Heart left ventricle (tissue), 16 donors: ENCODE data around the gene ITIH5. TPM values are rescaled to one million over a fixed set of nuclear protein-coding genes. Genes with fewer than 3 reads are reported as not detected.

Experiments
- ATAC-seq, 4 donors: fragments of 200-7000 bp; cut with Tn5 transposase; one replicate each; pipeline ENCODE4 v1.9.1; 2020 to 2022; ENCODE audit warnings: moderate library complexity in 4 of 4, mild to moderate bottlenecking in 3 of 4, moderate number of reproducible peaks in 1 of 4
- DNase-seq, 5 donors: peaks; one replicate each; pipeline ENCODE4 v3.0.0-alpha.2; 2020
- H3K27ac ChIP-seq, 12 donors: fragments of 200-600 bp; sonication (generic) in 4 of 12; one replicate each; pipeline versions ENCODE4 v1.5.0 to v1.8.0; 2016 to 2022; ENCODE audit warnings: mild to moderate bottlenecking in 2 of 12
- H3K27me3 ChIP-seq, 9 donors: fragments of 200-600 bp; sonication (generic) in 2 of 9; one replicate each; pipeline versions ENCODE4 v1.5.1 to v1.8.0; 2016 to 2022; ENCODE audit warnings: mild to moderate bottlenecking in 3 of 9
- H3K36me3 ChIP-seq, 9 donors: fragments of 200-600 bp; sonication (generic) in 2 of 9; one replicate each; pipeline versions ENCODE4 v1.5.0 to v1.8.0; 2018 to 2022; ENCODE audit warnings: mild to moderate bottlenecking in 2 of 9
- H3K4me1 ChIP-seq, 12 donors: fragments of 200-600 bp; sonication (generic) in 4 of 12; one replicate each; pipeline versions ENCODE4 v1.5.0 to v1.8.0; 2016 to 2022; ENCODE audit warnings: mild to moderate bottlenecking in 3 of 12
- H3K4me3 ChIP-seq, 12 donors: fragments of 200-600 bp; sonication (generic) in 4 of 12; one replicate each; pipeline versions ENCODE4 v1.5.0 to v1.8.0; 2017 to 2022; ENCODE audit warnings: mild to moderate bottlenecking in 9 of 12, moderate library complexity in 4 of 12
- H3K9me3 ChIP-seq, 12 donors: fragments of 200-600 bp; sonication (generic) in 4 of 12; one replicate each; pipeline versions ENCODE4 v1.5.0 to v1.8.0; 2016 to 2022; ENCODE audit warnings: mild to moderate bottlenecking in 1 of 12
- CTCF ChIP-seq, 12 donors: fragments of 200-600 bp; sonication (generic) in 4 of 12; IDR thresholded peaks; one replicate each; pipeline versions ENCODE4 v1.5.0 to v1.8.0; 2018 to 2022; ENCODE audit warnings: antibody characterized with exemption in 12 of 12, mild to moderate bottlenecking in 5 of 12
- POLR2A ChIP-seq, 2 donors: fragments of 450-650 bp; IDR thresholded peaks; one replicate each; pipeline ENCODE4 v1.6.1; 2017; ENCODE audit warnings: antibody characterized with exemption in 2 of 2, mild to moderate bottlenecking in 2 of 2, moderate library complexity in 2 of 2
- WGBS, 4 donors: extraction: QIAGEN DNeasy Blood & Tissue Kit in 2 of 4; methylation state at CpG; one replicate each; pipeline versions ENCODE4 v1.1.5 to v1.1.7; 2013 to 2018; 5-methylcytosine and 5-hydroxymethylcytosine counted together
- intact Hi-C, 10 donors: fragments of 100-400 bp; cut with DNase I; formaldehyde crosslinking; loops; one replicate each; pipeline versions ENCODE4 v1.11.1 to v1.14.2; 2022
- polyA plus RNA-seq, 2 donors: library from polyadenylated mRNA; stranded (reverse); fragments of 200-250 nt; gene quantifications; one replicate each; pipeline ENCODE4 v1.2.3, GENCODE V29; 2013
- total RNA-seq, 9 donors: library from RNA; depleted of rRNA in 2 of 9; stranded (reverse); fragments of >200 nt in 2 of 9; fragmentation: NEBNext Ultra II Directional in 3 of 9; extraction: Animal tissue kit (Norgen Biotek cat#: 25700) in 3 of 9; gene quantifications; one replicate each; pipeline versions ENCODE4 v1.1.0 to v1.2.4, GENCODE V29; 2016 to 2023
- donor health status: ischemic (EF 13 %, LVEDD 7.1; RV severe dilation, severe dysfunction).
- donor health status: healthy with polysubstance abuse.
- donor health status: DM: no; HTN: yes; CAD: no.
- donor health status: DM: no; HTN: no; CAD: no.
- donor health status: ischemic (EF 25% LVEDD 6.9; RV normal size, moderate dysfunction).
- donor health status: ischemic (EF 25% LVEDD 5.7; RV mildly dilated, moderate dysfunction).
- donor health status: healthy.
- donor health status: DM: yes; HTN: yes; CAD: no.
- donor health status: ischemic (EF 35%, LVEDD 5.7; RV mildly dilated, moderate dysfunction).
- donor health status: nonischemic (EF 11% LVEDD 7.7; RV severe dilation, severe dysfunction).
- donor health status: DM: yes; HTN: yes; CAD: no.
- donor health status: PGD.
- donor health status: ischemic (EF 29% LVEDD 5.4; RV normal size, mild dysfunction).
- donor health status: nonischemic (EF 23%, LVEDD 6.1; RV moderate dilation, normal function).

Gene ITIH5
- total and polyA plus RNA-seq, 11 donors, result 2.7 to 20.4 (median 7.1) TPM

- no peak for ATAC-seq
- H3K27ac ChIP-seq, result peak overlapping the region in 6 of 12 donors; percentile 39 to 77 (median 52)
These were observed 115.5 kb downstream of the ITIH5 start for GRCh38 chr10:7551289-7551688.

GRCh38 chr10:7550013-7550412 is 116.8 kb downstream of the ITIH5 start:
- no peaks in the 10 kb centered on the region for H3K9me3 ChIP-seq
- H3K27ac ChIP-seq, result no peak overlapping the region
- WGBS, 4 donors, result 67 to 89% (median 82%) methylated on average over 1 of the region's 1 CpG
- intact Hi-C loops, result no loop called here
- no peaks in the 10 kb centered on the region for H3K36me3 ChIP-seq
- H3K4me3 ChIP-seq, result no peak overlapping the region
- peaks cover 0 to 26% (median 8%) of the 10 kb centered on the region in 12 donors for H3K4me1 ChIP-seq
- no peaks in the 10 kb centered on the region for H3K27me3 ChIP-seq
- TF ChIP-seq POLR2A (IDR thresholded peaks at IDR 0.05), result no peak
- TF ChIP-seq CTCF (IDR thresholded peaks at IDR 0.05), result no peak
- DNase-seq (no peak), ATAC-seq (no peak)

More at GRCh38 chr10:7551289-7551688, 115.5 kb downstream of the ITIH5 start:
- Histone ChIP-seq H3K4me1 (peaks cover 0 to 33% (median 9%) of the 10 kb centered on the region in 12 donors), H3K9me3 (no peaks in the 10 kb centered on the region), H3K36me3 (no peaks in the 10 kb centered on the region), H3K27me3 (no peaks in the 10 kb centered on the region), H3K4me3 (no peak overlapping the region)
- intact Hi-C loops, result no loop called here
- no peak for DNase-seq
- no peak for TF ChIP-seq CTCF (IDR thresholded peaks at IDR 0.05)
- no peak for TF ChIP-seq POLR2A (IDR thresholded peaks at IDR 0.05)
- WGBS, 4 donors, result 84 to 91% (median 88%) methylated on average over 6 of the region's 6 CpGs

GRCh38 chr10:7547829-7548228 is 118.9 kb downstream of the ITIH5 start:
- Histone ChIP-seq H3K36me3 (no peaks in the 10 kb centered on the region), H3K27me3 (no peaks in the 10 kb centered on the region), H3K4me1 (peaks cover 0 to 33% (median 13%) of the 10 kb centered on the region in 12 donors), H3K4me3 (no peak overlapping the region), H3K27ac (peak overlapping the region in 7 of 12 donors; percentile 6 to 55 (median 24)), H3K9me3 (no peaks in the 10 kb centered on the region)
- WGBS, 4 donors, result 14 to 41% (median 19%) methylated on average over 6 of the region's 6 CpGs
- DNase-seq (no peak), ATAC-seq (peak in 3 of 4 donors; percentile 30 to 73 (median 45))
- intact Hi-C loops, result no loop called here
- TF ChIP-seq CTCF (IDR thresholded peaks at IDR 0.05), result no peak

GRCh38 chr10:7547206-7547605 is 119.6 kb downstream of the ITIH5 start:
- H3K36me3 ChIP-seq, result no peaks in the 10 kb centered on the region
- H3K4me1 ChIP-seq, result peaks cover 0 to 33% (median 14%) of the 10 kb centered on the region in 12 donors
- H3K27ac ChIP-seq, result peak overlapping the region in 6 of 12 donors; percentile 4 to 55 (median 42)
- intact Hi-C loops, result no loop called here
- no peaks in the 10 kb centered on the region for H3K9me3 ChIP-seq
- no peaks in the 10 kb centered on the region for H3K27me3 ChIP-seq
- H3K4me3 ChIP-seq, result no peak overlapping the region
- WGBS, 4 donors, result 89 to 90% (median 89%) methylated on average over 7 of the region's 7 CpGs
- TF ChIP-seq CTCF (IDR thresholded peaks at IDR 0.05) (no peak), POLR2A (IDR thresholded peaks at IDR 0.05) (no peak)
- no peak for DNase-seq
- no peak for ATAC-seq
